ENCODE data around the gene RASAL3.

GRCh38 chr19:15475611-15476010 lies 11.3 kb upstream of the RASAL3 start:
- TF ChIP-seq PATZ1 (CRISPR knock-in tag; IDR thresholded peaks at IDR 0.05; ENCODE audit: borderline replicate concordance) (no peak), ISL1 (CRISPR knock-in tag; IDR thresholded peaks at IDR 0.05) (no peak), GLIS3 (CRISPR knock-in tag; IDR thresholded peaks at IDR 0.05) (no peak), ARNTL (CRISPR knock-in tag; IDR thresholded peaks at IDR 0.05; ENCODE audit: borderline replicate concordance, low read depth) (no peak), BACH2 (CRISPR knock-in tag; IDR thresholded peaks at IDR 0.05; ENCODE audit: borderline replicate concordance) (no peak), CREB5 (CRISPR knock-in tag; IDR thresholded peaks at IDR 0.05; ENCODE audit: low read depth) (no peak), POU6F1 (CRISPR knock-in tag; IDR thresholded peaks at IDR 0.05; ENCODE audit: borderline replicate concordance, low read depth) (no peak), ZFP3 (CRISPR knock-in tag; IDR thresholded peaks at IDR 0.05) (no peak), OSR1 (CRISPR knock-in tag; IDR thresholded peaks at IDR 0.05) (no peak)
